Activated B cell treated with CpG ODN at 0.5 μM for 24 hours (primary cell): ENCODE results near the gene TXK. TPM values are rescaled to one million over a fixed set of nuclear protein-coding genes. Genes with fewer than 3 reads are reported as not detected.

ENCODE experiments used
- ATAC-seq: fragments of 200-7000 bp; cut with Tn5 transposase; one replicate; pipeline ENCODE4 v1.10.0; 2021; ENCODE audit warnings: low read depth, mild to moderate bottlenecking, moderate library complexity
- CTCF ChIA-PET: fragments of 350-600 bp; sonication (Branson Sonifier 250); formaldehyde crosslinking; loops from one replicate; lab custom pipeline; 2021; ENCODE audit warnings: antibody characterized with exemption; lab: Charles Lee
- POLR2A ChIA-PET: fragments of 350-600 bp; sonication (Branson Sonifier 250); formaldehyde crosslinking; loops from one replicate; lab custom pipeline; 2021; ENCODE audit warnings: antibody characterized with exemption; lab: Charles Lee
- DNase-seq: peaks from one replicate; pipeline ENCODE4 v3.0.0; 2022
- H3K27ac Mint-ChIP-seq: one replicate; pipeline ENCODE4 v1.8.0; 2020; ENCODE audit warnings: mixed read lengths
- H3K27me3 Mint-ChIP-seq: one replicate; pipeline ENCODE4 v1.8.0; 2021; ENCODE audit warnings: mixed read lengths
- H3K36me3 Mint-ChIP-seq: one replicate; pipeline ENCODE4 v1.8.0; 2021; ENCODE audit warnings: low read depth, mixed read lengths
- H3K4me1 Mint-ChIP-seq: one replicate; pipeline ENCODE4 v1.8.0; 2021; ENCODE audit warnings: mixed read lengths
- H3K4me3 Mint-ChIP-seq: one replicate; pipeline ENCODE4 v1.8.0; 2020; ENCODE audit warnings: mild to moderate bottlenecking, mixed read lengths
- H3K9me3 Mint-ChIP-seq: one replicate; pipeline ENCODE4 v1.8.0; 2020; ENCODE audit warnings: mixed read lengths
- CTCF ChIP-seq: fragments of 200-600 bp; IDR thresholded peaks from one replicate; pipeline ENCODE4 v1.8.0; 2022; ENCODE audit warnings: antibody characterized with exemption, mild to moderate bottlenecking
- intact Hi-C: fragments of 100-400 bp; cut with micrococcal nuclease; formaldehyde crosslinking; loops from one replicate; pipeline ENCODE4 v1.15.1; 2024
- total RNA-seq: library from RNA; stranded (reverse); gene quantifications from 2 replicates; pipeline ENCODE4 v1.2.3, GENCODE V29; 2022

Gene TXK
- total RNA-seq, 1 donor from 2014 or later = 1.7 TPM

GRCh38 chr4:48152259-48152658, 18.2 kb upstream of the TXK start:
- intact Hi-C loops = no loop called here
- no peak for ATAC-seq
- POLR2A ChIA-PET = no interaction called here
- Mint-ChIP-seq H3K27ac (no peak overlapping the region), H3K4me3 (no peak overlapping the region), H3K4me1 (no peaks in the 10 kb centered on the region), H3K27me3 (no peaks in the 10 kb centered on the region), H3K36me3 (peaks cover 75% of the 10 kb centered on the region), H3K9me3 (peaks cover 19% of the 10 kb centered on the region)
- no peak for TF ChIP-seq CTCF
- CTCF ChIA-PET = no interaction called here
- no peak for DNase-seq

- ChIA-PET POLR2A (no interaction called here), CTCF (interaction anchor here (1.3 kb wide), 1 partner anchor 22 kb away, joined by 3 read pairs; no protein-coding TSS in a partner anchor)
- no peak for TF ChIP-seq CTCF
- peaks cover 64% of the 10 kb centered on the region for H3K36me3 Mint-ChIP-seq
- H3K9me3 Mint-ChIP-seq = peaks cover 5% of the 10 kb centered on the region
- H3K27ac Mint-ChIP-seq = no peak overlapping the region
- H3K4me1 Mint-ChIP-seq = no peaks in the 10 kb centered on the region
- intact Hi-C loops = no loop called here
- H3K27me3 Mint-ChIP-seq = no peaks in the 10 kb centered on the region
- ATAC-seq (no peak), DNase-seq (no peak)
- H3K4me3 Mint-ChIP-seq = no peak overlapping the region
Observed at GRCh38 chr4:48149827-48150370, 15.8 kb upstream of the TXK start.

GRCh38 chr4:48147621-48148020, 13.6 kb upstream of the TXK start:
- Mint-ChIP-seq H3K4me1 (no peaks in the 10 kb centered on the region), H3K9me3 (no peaks in the 10 kb centered on the region), H3K4me3 (no peak overlapping the region), H3K27me3 (no peaks in the 10 kb centered on the region), H3K36me3 (peaks cover 57% of the 10 kb centered on the region), H3K27ac (no peak overlapping the region)
- CTCF ChIA-PET = no interaction called here
- no peak for TF ChIP-seq CTCF
- intact Hi-C loops = no loop called here
- ATAC-seq = no peak
- POLR2A ChIA-PET = no interaction called here
- no peak for DNase-seq

GRCh38 chr4:48141048-48141447, 7.0 kb upstream of the TXK start:
- intact Hi-C loops = loop anchor here (1.0 to 5.0 kb wide), 4 partner anchors 54 to 474 kb away; no protein-coding TSS in a partner anchor
- Mint-ChIP-seq H3K4me3 (no peak overlapping the region), H3K27ac (no peak overlapping the region), H3K9me3 (no peaks in the 10 kb centered on the region), H3K36me3 (peaks cover 41% of the 10 kb centered on the region), H3K27me3 (no peaks in the 10 kb centered on the region), H3K4me1 (peaks cover 28% of the 10 kb centered on the region)
- ChIA-PET POLR2A (no interaction called here), CTCF (interaction anchor here (1.4 to 2.6 kb wide), 3 partner anchors 10 to 134 kb away, joined by 7 to 22 read pairs (median 8); no protein-coding TSS in a partner anchor)
- DNase-seq (no peak), ATAC-seq (peak; percentile 56)
- peak; percentile 68 for TF ChIP-seq CTCF

GRCh38 chr4:48139691-48140090, 5.6 kb upstream of the TXK start:
- DNase-seq (no peak), ATAC-seq (no peak)
- peaks cover 28% of the 10 kb centered on the region for H3K4me1 Mint-ChIP-seq
- H3K36me3 Mint-ChIP-seq = peaks cover 45% of the 10 kb centered on the region
- intact Hi-C loops = loop anchor here (1.0 to 5.0 kb wide), 4 partner anchors 11 to 472 kb away; no protein-coding TSS in a partner anchor
- ChIA-PET CTCF (interaction anchor here (1.5 to 2.6 kb wide), 4 partner anchors 8 to 136 kb away, joined by 7 to 22 read pairs (median 8); no protein-coding TSS in a partner anchor), POLR2A (interaction anchor here (0.9 to 1.7 kb wide), 2 partner anchors 103 to 202 kb away, joined by 3 to 8 read pairs; partner anchors contain the start of gene SLAIN2)
- H3K9me3 Mint-ChIP-seq = no peaks in the 10 kb centered on the region
- TF ChIP-seq CTCF = no peak
- peak overlapping the region; percentile 36 for H3K27ac Mint-ChIP-seq
- no peak overlapping the region for H3K4me3 Mint-ChIP-seq
- H3K27me3 Mint-ChIP-seq = no peaks in the 10 kb centered on the region
